CD14-positive monocyte (primary cell): ENCODE measurements around the gene FGD3. TPM values are rescaled to one million over a fixed set of nuclear protein-coding genes. Genes with fewer than 3 reads are reported as not detected.

ENCODE experiments used
- DNase-seq, 3 donors: peaks; one replicate each; pipeline ENCODE4 v3.0.0-alpha.2; 2011 to 2022
- H2AFZ ChIP-seq: 2 replicates; pipeline ENCODE4 v1.6.0; 2012; ENCODE audit warnings: mild to moderate bottlenecking, low read depth, low read length, inconsistent platforms; ENCODE audit not compliant: insufficient read depth, poor library complexity, severe bottlenecking
- H3K27ac ChIP-seq, 2 donors: 1 replicate in 1 of 2; 2 replicates in 1 of 2; pipeline ENCODE4 v1.5.1; 2012 to 2013; ENCODE audit warnings: low read length in 2 of 2, control low read depth in 1 of 2, inconsistent platforms in 1 of 2, low read depth in 1 of 2, mild to moderate bottlenecking in 1 of 2
- H3K27me3 ChIP-seq, 2 donors: one replicate each; pipeline versions ENCODE4 v1.6.0 to v1.6.1; 2011 to 2013; ENCODE audit warnings: low read length in 2 of 2; ENCODE audit not compliant: control insufficient read depth in 2 of 2, insufficient read depth in 2 of 2
- H3K36me3 ChIP-seq, 2 donors: replicated peaks in 1 of 2; 1 replicate in 1 of 2; 2 replicates in 1 of 2; pipeline versions ENCODE4 v1.5.1 to v1.6.1; 2012 to 2013; ENCODE audit warnings: low read length in 2 of 2, control low read depth in 1 of 2, inconsistent platforms in 1 of 2, mild to moderate bottlenecking in 1 of 2; ENCODE audit not compliant: insufficient read depth in 2 of 2, control insufficient read depth in 1 of 2
- H3K4me1 ChIP-seq, 2 donors: 1 replicate in 1 of 2; 2 replicates in 1 of 2; pipeline versions ENCODE4 v1.5.1 to v1.6.1; 2012 to 2013; ENCODE audit warnings: low read length in 2 of 2, control low read depth in 1 of 2, inconsistent platforms in 1 of 2, mild to moderate bottlenecking in 1 of 2, moderate library complexity in 1 of 2; ENCODE audit not compliant: insufficient read depth in 2 of 2, control insufficient read depth in 1 of 2
- H3K4me2 ChIP-seq: replicated peaks from 2 replicates; pipeline ENCODE3; 2012; ENCODE audit warnings: low read length, moderate library complexity, mild to moderate bottlenecking; ENCODE audit not compliant: poor library complexity, severe bottlenecking; ENCODE audit errors: extremely low read depth
- H3K4me3 ChIP-seq, 3 experiments: fragments of 200-600 bp in 1 of 3; sonication (generic) in 1 of 3; replicated peaks in 1 of 3; 1 replicate in 2 of 3; 2 replicates in 1 of 3; pipeline ENCODE4 v1.5.1; 2011 to 2013; ENCODE audit warnings: low read length in 3 of 3, mild to moderate bottlenecking in 3 of 3, control low read depth in 2 of 3, low read depth in 2 of 3, inconsistent platforms in 1 of 3, moderate library complexity in 1 of 3
- H3K79me2 ChIP-seq: 2 replicates; pipeline ENCODE4 v1.6.0; 2012; ENCODE audit warnings: mild to moderate bottlenecking, control low read depth, inconsistent platforms, low read length, moderate library complexity; ENCODE audit not compliant: insufficient read depth
- H3K9ac ChIP-seq: 2 replicates; pipeline ENCODE4 v1.6.0; 2017; ENCODE audit warnings: low read length, mild to moderate bottlenecking; ENCODE audit not compliant: insufficient read depth, poor library complexity, severe bottlenecking
- H3K9me3 ChIP-seq, 2 donors: replicated peaks in 1 of 2; 1 replicate in 1 of 2; 2 replicates in 1 of 2; pipeline versions ENCODE4 v1.5.1 to v1.6.1; 2012 to 2013; ENCODE audit warnings: low read length in 2 of 2, control low read depth in 1 of 2; ENCODE audit not compliant: control insufficient read depth in 1 of 2, insufficient read depth in 1 of 2
- H4K20me1 ChIP-seq: 2 replicates; pipeline ENCODE4 v1.6.0; 2012; ENCODE audit warnings: mild to moderate bottlenecking, low read length, control low read depth, moderate library complexity; ENCODE audit not compliant: insufficient read depth
- H3K27ac Mint-ChIP-seq, 7 donors: one replicate each; pipeline ENCODE4 v1.8.0; 2020; ENCODE audit warnings: mild to moderate bottlenecking in 7 of 7, mixed read lengths in 7 of 7, moderate library complexity in 6 of 7, inconsistent platforms in 2 of 7
- H3K27me3 Mint-ChIP-seq, 3 donors: one replicate each; pipeline ENCODE4 v1.8.0; 2021 to 2022; ENCODE audit warnings: low read depth in 3 of 3, mild to moderate bottlenecking in 3 of 3, mixed read lengths in 3 of 3, moderate library complexity in 3 of 3, inconsistent platforms in 1 of 3
- H3K36me3 Mint-ChIP-seq, 2 donors: one replicate each; pipeline ENCODE4 v1.8.0; 2020; ENCODE audit warnings: mixed read lengths in 2 of 2, inconsistent platforms in 1 of 2, mild to moderate bottlenecking in 1 of 2
- H3K4me1 Mint-ChIP-seq: one replicate; pipeline ENCODE4 v1.8.0; 2020; ENCODE audit warnings: mild to moderate bottlenecking, mixed read lengths
- H3K4me3 Mint-ChIP-seq, 2 donors: one replicate each; pipeline ENCODE4 v1.8.0; 2020; ENCODE audit warnings: mild to moderate bottlenecking in 2 of 2, mixed read lengths in 2 of 2, moderate library complexity in 1 of 2
- H3K9me3 Mint-ChIP-seq, 7 donors: one replicate each; pipeline ENCODE4 v1.8.0; 2020 to 2022; ENCODE audit warnings: mixed read lengths in 7 of 7, mild to moderate bottlenecking in 6 of 7, moderate library complexity in 6 of 7, inconsistent platforms in 2 of 7
- WGBS: methylation state at CpG from one replicate; pipeline ENCODE4 v1.1.5; 2013; ENCODE audit warnings: missing lambda C conversion rate; ENCODE audit not compliant: insufficient coverage; 5-methylcytosine and 5-hydroxymethylcytosine counted together
- intact Hi-C, 2 donors: fragments of 100-400 bp; cut with micrococcal nuclease; formaldehyde crosslinking; loops; one replicate each; pipeline versions ENCODE4 v1.15.0 to v1.15.1; 2023
- polyA plus RNA-seq, 3 donors: library from polyadenylated mRNA; depleted of rRNA in 1 of 3; unstranded in 2 of 3; stranded (reverse) in 1 of 3; fragments of 300-500 nt in 2 of 3; fragments of >200 nt in 1 of 3; fragmentation: Illumina TruSeq in 2 of 3; gene quantifications; 1 replicate in 2 of 3; 2 replicates in 1 of 3; pipeline ENCODE4 v1.2.3, GENCODE V29; 2012 to 2021
- TF ChIP-seq, protein P1 (sequence below): fragments of 200-600 bp; IDR thresholded peaks from one replicate; pipeline ENCODE4 v1.8.0; 2022; ENCODE audit warnings: antibody characterized with exemption, mild to moderate bottlenecking

The FGD3 gene
- polyA plus RNA-seq, 3 donors, result 32.4 to 120 (median 56.2) TPM

DNA sequence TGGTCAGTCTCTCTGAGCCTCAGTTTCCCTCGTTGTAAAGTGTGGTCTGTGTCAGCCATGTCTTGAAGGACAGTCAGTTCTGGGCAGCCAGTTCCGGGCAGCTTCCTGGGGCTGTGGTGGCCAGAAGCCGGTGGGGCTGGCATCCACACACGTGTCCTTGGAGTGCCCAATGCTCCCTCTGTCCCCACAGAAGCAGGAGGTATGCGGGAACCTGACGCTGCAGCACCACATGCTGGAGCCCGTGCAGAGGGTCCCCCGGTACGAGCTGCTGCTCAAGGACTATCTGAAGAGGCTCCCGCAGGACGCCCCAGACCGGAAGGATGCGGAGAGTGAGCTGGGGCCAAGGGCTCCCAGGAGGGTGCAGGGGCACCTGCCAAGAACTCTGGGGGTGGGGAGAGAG, 62.7 kb downstream of the FGD3 start:
- H3K4me1 Mint-ChIP-seq, result no peaks in the 10 kb centered on the region
- peaks cover 78 to 95% of the 10 kb centered on the region in 2 donors for H3K36me3 ChIP-seq
- no peak overlapping the region for H3K4me2 ChIP-seq
- H3K27me3 Mint-ChIP-seq, result peaks cover 0 to 1% (median 0%) of the 10 kb centered on the region in 3 donors
- H3K9ac ChIP-seq, result no peak overlapping the region
- no peaks in the 10 kb centered on the region for H3K9me3 ChIP-seq
- H3K9me3 Mint-ChIP-seq, result peaks cover 0 to 2% (median 0%) of the 10 kb centered on the region in 7 donors
- H3K27ac ChIP-seq, result peak overlapping the region in 1 of 2 donors; percentile 20
- H3K4me3 ChIP-seq, result no peak overlapping the region
- H3K36me3 Mint-ChIP-seq, result peaks cover 70 to 98% of the 10 kb centered on the region in 2 donors
- intact Hi-C loops, result no loop called here
- H2AFZ ChIP-seq, result no peak overlapping the region
- WGBS, result 98% methylated on average over 13 of the region's 13 CpGs
- H3K4me3 Mint-ChIP-seq, result no peak overlapping the region
- DNase-seq, result no peak
- H4K20me1 ChIP-seq, result peaks cover 91% of the 10 kb centered on the region
- TF ChIP-seq, protein P1, sequence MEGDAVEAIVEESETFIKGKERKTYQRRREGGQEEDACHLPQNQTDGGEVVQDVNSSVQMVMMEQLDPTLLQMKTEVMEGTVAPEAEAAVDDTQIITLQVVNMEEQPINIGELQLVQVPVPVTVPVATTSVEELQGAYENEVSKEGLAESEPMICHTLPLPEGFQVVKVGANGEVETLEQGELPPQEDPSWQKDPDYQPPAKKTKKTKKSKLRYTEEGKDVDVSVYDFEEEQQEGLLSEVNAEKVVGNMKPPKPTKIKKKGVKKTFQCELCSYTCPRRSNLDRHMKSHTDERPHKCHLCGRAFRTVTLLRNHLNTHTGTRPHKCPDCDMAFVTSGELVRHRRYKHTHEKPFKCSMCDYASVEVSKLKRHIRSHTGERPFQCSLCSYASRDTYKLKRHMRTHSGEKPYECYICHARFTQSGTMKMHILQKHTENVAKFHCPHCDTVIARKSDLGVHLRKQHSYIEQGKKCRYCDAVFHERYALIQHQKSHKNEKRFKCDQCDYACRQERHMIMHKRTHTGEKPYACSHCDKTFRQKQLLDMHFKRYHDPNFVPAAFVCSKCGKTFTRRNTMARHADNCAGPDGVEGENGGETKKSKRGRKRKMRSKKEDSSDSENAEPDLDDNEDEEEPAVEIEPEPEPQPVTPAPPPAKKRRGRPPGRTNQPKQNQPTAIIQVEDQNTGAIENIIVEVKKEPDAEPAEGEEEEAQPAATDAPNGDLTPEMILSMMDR, result no peak
- peaks cover 48% of the 10 kb centered on the region for H3K79me2 ChIP-seq
- H3K4me1 ChIP-seq, result no peaks in the 10 kb centered on the region
- H3K27ac Mint-ChIP-seq, result peak overlapping the region in 2 of 7 donors; percentile 50 to 51
- H3K27me3 ChIP-seq, result no peaks in the 10 kb centered on the region

DNA sequence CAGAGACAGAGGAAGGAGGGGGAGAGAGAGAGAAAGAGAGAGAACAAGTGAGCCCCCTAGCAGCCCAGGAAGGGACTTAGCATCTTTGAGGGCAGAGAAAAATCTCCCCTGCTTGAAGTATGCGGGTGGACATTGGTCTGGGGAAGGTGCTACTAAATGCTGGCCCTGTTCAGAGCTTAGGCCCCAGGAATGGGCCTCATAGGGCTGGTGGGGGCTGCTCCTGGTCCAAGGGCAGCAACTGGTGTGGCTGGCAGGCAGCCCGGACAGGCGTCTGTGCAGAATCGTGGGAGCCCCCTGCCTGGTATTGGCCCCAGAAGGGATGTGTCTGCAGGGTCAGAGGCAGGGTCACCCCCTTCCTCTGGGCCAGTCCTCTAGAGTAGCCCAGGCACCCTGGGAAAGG, 63.4 kb downstream of the FGD3 start:
- no peak overlapping the region for H3K4me2 ChIP-seq
- no peak overlapping the region for H3K4me3 ChIP-seq
- no peaks in the 10 kb centered on the region for H3K9me3 ChIP-seq
- H3K79me2 ChIP-seq, result peaks cover 42% of the 10 kb centered on the region
- H3K27ac ChIP-seq, result peak overlapping the region in 1 of 2 donors; percentile 20
- H3K9ac ChIP-seq, result no peak overlapping the region
- 91% methylated on average over 4 of the region's 4 CpGs for WGBS
- Mint-ChIP-seq H3K4me1 (no peaks in the 10 kb centered on the region), H3K27ac (peak overlapping the region in 3 of 7 donors; percentile 51 to 72 (median 71)), H3K9me3 (peaks cover 0 to 2% (median 0%) of the 10 kb centered on the region in 7 donors), H3K4me3 (no peak overlapping the region), H3K36me3 (peaks cover 69 to 98% of the 10 kb centered on the region in 2 donors), H3K27me3 (peaks cover 0 to 1% (median 0%) of the 10 kb centered on the region in 3 donors)
- peaks cover 79 to 95% of the 10 kb centered on the region in 2 donors for H3K36me3 ChIP-seq
- H3K4me1 ChIP-seq, result no peaks in the 10 kb centered on the region
- H2AFZ ChIP-seq, result no peak overlapping the region
- H3K27me3 ChIP-seq, result no peaks in the 10 kb centered on the region
- TF ChIP-seq, protein P1, result no peak
- peaks cover 91% of the 10 kb centered on the region for H4K20me1 ChIP-seq
- intact Hi-C loops, result no loop called here
- no peak for DNase-seq
